Activated CD8-positive, alpha-beta memory T cell treated with anti-CD3 and anti-CD28 coated beads, Interleukin-2, amount 50 U/mL, for 1 hour (primary cell): ENCODE data around the gene IAH1.
"Not testable (repeated sequence)": the region's sequence is repeated elsewhere in the genome, so short reads cannot be mapped to it uniquely, and the experiment has no call there.

Experiments
- DNase-seq: peaks from one replicate; pipeline ENCODE4 v3.0.0-alpha.2; 2020; ENCODE audit errors: extremely low read depth

IAH1 gene

GRCh38 chr2:9473308-9473984, 905 bp upstream of the IAH1 start:
- DNase-seq: no peak

- DNase-seq: peak; percentile 37
These were observed 378 bp upstream of the IAH1 start for GRCh38 chr2:9473985-9474360.

GRCh38 chr2:9477914-9478313, 3.6 kb downstream of the IAH1 start:
- no peak for DNase-seq

- DNase-seq: no peak
These were observed 4.2 kb downstream of the IAH1 start for GRCh38 chr2:9478526-9478925.

GRCh38 chr2:9480157-9480556, 5.8 kb downstream of the IAH1 start:
- DNase-seq: no peak

DNA sequence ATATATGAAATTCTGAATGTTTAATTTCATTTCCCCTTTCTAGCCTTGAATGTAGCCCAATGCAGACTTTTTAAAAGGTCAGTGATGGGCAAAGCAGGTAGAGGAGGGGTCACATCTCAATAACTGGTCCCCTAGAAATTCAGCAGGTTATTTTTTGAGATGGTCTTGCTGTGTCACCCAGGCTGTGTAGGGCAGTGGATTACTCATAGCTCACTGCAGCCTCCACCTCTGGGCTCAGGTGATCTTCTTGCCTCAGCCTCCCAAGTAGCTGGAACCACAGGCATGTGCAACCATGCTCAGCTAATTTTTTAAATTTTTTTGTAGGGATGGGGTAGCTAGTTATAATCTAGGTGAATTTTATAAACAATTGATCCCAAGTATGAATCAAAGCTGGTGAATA, 8.8 kb downstream of the IAH1 start:
- DNase-seq: no peak

GRCh38 chr2:9484533-9484932, 10.2 kb downstream of the IAH1 start:
- DNase-seq: no peak

GRCh38 chr2:9488583-9489547, 14.5 kb downstream of the IAH1 start:
- no peak for DNase-seq

DNA sequence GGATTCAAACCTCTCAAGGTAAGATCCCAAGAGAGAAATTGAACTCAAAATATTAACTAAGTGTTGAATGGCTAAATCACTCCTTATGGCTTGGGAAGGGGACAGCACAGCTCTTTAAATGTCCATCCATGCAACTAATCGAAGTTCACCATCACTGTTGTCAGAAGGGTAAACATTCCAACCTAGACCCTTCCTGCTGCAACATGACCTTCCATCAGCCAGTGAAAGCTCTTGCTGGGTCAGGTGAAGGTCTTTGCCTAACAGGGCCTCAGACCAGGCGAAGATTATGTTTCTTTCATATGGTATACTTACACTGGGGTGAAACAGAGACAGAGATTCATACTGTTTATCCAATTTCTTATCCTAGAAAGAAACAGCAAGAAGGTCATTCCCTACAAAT, 16.4 kb downstream of the IAH1 start:
- no peak for DNase-seq

GRCh38 chr2:9492927-9493326, 18.6 kb downstream of the IAH1 start:
- no peak for DNase-seq

DNA sequence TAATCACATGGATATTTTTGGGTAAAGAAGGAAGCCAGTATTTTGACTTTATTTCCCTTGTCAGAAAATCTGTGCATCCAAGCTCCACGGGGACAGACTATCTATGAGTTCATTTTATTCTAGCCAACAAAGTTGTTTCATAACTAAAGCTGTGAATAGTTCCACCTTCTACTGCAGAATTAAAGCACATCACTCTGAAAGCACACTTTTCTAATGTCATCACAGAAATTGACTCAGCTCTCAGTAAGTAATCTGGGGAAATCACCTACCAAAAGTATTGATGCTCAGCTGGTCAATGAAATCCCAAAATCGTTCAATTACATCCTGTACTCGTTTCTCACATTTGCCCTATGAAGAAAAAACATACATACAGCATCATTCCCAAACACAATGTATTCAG, 19.1 kb downstream of the IAH1 start:
- DNase-seq: no peak

GRCh38 chr2:9494081-9494480, 19.7 kb downstream of the IAH1 start:
- no peak for DNase-seq

DNA sequence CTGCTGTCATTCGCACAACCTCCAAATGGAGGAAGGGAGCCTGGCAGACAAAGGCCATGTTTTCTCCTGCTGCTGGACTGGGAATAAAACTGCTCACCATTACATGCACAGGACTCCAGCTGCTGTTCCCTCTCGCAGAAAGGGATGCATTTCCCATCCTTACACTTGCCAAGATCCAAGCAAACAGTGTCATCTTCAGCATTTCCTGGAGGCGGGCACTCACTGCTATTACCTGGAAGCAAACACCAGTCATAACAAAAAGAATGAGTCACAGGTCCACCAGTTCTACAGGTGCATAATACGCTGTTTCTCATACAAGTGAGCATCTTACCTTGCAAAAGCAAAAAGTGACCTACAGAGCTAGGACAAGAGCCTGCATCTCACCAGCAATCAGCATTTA, 22.7 kb downstream of the IAH1 start:
- DNase-seq: no peak

GRCh38 chr2:9498210-9498609, 23.9 kb downstream of the IAH1 start:
- DNase-seq: no peak

DNA sequence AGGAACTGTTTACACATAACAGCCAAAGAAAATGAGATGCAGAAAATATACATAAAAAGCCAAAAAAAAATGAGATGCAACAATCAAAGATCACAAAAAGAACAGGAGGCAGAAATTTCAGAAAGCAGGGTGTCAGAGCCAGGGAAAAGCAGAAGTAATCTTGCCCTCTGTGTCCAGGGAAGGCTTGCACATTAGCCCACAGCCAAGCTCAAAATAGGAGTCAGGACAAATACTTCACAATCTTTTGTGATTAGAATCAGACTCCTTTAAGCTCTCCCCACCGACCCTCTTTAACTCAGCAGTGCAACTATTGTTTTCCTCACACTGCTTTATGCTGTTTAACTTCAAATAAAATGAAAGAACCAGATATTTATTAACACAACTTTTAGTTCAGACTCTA, 34.6 kb downstream of the IAH1 start:
- no peak for DNase-seq

DNA sequence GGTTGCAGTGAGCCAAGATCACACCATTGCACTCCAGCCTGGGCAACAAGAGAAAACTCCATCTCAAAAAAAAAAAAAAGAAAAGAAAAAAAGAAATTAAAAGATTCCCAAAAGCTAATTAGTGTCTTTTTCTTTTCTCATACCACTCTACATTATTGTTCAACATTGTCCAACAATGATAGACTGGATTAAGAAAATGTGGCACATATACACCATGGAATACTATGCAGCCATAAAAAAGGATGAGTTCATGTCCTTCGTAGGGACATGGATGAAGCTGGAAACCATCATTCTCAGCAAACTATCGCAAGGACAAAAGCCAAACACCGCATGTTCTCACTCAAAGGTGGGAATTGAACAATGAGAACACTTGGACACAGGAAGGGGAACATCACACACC, 39.6 kb downstream of the IAH1 start:
- DNase-seq: not testable (repeated sequence)

- DNase-seq: no peak
These were observed 42.9 kb downstream of the IAH1 start for GRCh38 chr2:9517118-9517782.

DNA sequence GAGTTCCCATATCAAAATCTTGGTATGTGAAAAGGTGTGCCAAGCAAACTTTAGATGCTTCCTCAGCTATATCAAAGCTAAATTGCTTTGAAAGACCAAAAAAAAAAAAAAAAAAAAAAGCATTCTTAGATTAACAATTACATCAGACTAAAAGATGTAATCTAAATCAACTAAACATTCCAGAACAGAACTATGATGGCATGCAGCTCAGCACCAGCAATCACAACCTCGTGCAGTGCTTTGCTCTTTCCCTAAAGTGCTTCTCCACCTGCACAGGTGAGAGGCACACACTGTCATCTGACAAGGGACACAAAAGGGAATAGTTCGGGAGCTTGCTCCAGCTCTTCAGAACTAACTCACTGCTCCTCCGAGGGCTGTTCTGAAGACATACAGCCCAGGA, 43.8 kb downstream of the IAH1 start:
- DNase-seq: no peak

DNA sequence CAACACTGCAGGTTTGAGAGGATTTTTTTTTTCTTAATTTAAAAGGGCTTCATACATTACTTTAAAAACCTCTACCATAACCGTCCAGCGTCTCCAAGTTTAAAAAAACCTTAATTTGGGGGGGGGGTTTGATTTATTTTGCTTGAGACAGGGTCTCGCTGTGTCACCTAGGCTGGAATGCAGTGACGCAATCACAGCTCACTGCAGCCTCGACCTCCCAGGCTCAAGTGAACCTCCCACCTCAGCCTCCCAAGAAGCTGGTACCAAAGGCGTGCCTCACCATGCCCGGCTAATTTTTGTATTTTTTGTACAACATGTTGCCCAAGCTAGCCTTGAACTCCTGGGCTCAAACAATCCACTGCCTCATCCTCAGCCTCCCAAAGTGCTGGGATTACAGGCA, 44.4 kb downstream of the IAH1 start:
- no peak for DNase-seq

DNA sequence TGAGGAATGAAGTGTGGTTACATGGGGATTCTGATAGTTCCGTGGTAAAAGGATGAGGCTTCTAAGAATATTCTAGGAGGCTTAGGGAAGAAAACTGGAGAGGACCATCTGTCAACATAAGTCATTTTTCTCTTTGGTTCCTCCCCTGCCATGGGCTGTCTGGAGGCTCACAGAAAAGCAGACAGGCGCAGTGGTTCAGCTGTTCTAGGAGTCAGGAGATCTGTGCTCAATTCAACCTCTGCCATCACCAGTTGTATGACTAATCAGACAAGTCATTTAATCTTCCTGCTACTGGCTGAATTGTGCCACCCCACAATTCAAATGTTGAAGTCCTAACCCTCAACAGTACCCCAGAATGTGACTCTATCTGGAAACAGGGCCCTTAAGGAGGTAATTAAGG, 44.9 kb downstream of the IAH1 start:
- DNase-seq: no peak

GRCh38 chr2:9524291-9524690, 49.9 kb downstream of the IAH1 start:
- DNase-seq: no peak

- no peak for DNase-seq
These were observed 50.9 kb downstream of the IAH1 start for GRCh38 chr2:9525266-9525665.
